HG03108 (cell line): ENCODE measurements around the gene CAMKK2.
"Not testable (repeated sequence)": the region's sequence is repeated elsewhere in the genome, so short reads cannot be mapped to it uniquely, and the experiment has no call there.

Experiments
- ATAC-seq: cut with Tn5 transposase; IDR thresholded peaks from one replicate; pipeline ENCODE4 v1.9.1; 2021; ENCODE audit warnings: moderate library complexity; ENCODE audit not compliant: unreplicated experiment

Gene CAMKK2

DNA sequence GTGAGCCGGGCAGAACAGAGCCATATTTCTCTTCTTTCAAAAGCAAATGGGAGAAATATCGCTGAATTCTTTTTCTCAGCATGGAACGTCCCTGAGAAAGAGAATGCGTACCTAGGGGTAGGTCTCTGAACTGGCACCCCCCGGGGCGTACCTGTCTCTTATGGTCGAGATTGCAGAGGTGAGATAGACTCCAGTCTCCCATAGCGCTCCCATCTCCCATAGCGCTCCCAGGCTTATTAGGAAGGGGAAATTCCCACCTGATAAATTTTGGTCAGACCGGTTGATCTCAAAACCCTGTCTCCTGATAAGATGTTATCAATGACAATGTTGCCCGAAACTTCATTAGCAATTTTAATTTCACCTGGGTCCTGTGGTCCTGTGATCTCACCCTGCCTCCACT lies 16.0 kb downstream of the CAMKK2 start:
- ATAC-seq = not testable (repeated sequence)

GRCh38 chr12:121279507-121279915 lies 17.0 kb downstream of the CAMKK2 start:
- ATAC-seq = no peak

GRCh38 chr12:121279071-121279375 lies 17.5 kb downstream of the CAMKK2 start:
- ATAC-seq = no peak

GRCh38 chr12:121278169-121279070 lies 18.1 kb downstream of the CAMKK2 start:
- no peak for ATAC-seq

- ATAC-seq = no peak
These were observed 19.1 kb downstream of the CAMKK2 start for GRCh38 chr12:121277374-121277759.

GRCh38 chr12:121274036-121274763 lies 22.3 kb downstream of the CAMKK2 start:
- ATAC-seq = no peak

DNA sequence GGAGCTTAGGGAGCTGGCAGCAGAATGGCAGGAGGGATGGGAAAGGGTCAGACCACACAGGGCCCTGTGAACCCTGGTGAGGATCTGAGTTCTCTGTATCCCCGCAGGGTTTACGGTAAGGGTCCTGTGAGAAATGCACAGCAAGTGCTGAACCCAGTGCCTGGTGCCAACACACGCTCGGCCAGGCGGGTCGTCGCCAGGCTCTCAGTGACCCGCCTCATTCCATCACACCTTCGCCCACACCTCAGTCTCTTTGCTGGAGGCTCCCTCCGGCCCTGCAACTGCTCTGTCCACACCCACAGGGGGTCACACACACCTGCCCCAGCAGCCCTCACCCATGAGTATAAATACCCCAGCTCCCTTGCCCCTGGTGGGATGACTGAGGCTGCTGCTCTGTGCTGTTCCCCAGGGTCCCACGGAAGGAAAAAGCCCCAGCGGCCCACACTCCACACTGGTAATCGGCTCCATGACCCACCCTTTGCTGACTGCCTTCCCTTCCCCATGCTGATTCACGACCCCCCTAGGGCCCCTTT lies 23.1 kb downstream of the CAMKK2 start:
- ATAC-seq = no peak

GRCh38 chr12:121267822-121268221 lies 28.7 kb downstream of the CAMKK2 start:
- no peak for ATAC-seq

DNA sequence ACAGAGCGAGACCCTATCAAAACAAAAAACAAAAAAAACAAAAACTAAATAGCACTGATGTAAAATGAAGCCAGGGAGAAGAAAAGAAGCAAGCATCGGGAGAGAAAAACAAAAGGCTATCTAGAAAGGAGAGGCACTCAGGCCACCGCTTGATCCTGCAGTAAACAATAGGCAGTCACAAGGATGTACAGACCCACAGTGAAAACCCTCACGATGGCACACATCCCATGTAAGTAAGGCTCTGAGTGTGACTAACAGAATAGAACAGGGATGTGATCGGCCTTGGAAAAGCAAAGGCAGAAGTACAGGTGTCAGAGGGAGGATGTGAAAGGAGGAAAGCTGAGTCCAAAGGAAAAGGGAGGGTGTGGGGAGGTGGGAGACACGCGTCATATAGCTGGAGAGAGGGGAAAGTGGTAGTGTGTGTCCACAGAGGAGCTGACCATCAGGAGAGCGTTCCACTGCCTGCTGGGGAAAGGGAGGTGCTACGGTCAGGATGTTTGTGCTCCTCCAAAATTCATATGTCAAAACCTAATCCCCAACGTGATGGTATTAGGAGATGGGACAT lies 31.5 kb downstream of the CAMKK2 start:
- no peak for ATAC-seq

DNA sequence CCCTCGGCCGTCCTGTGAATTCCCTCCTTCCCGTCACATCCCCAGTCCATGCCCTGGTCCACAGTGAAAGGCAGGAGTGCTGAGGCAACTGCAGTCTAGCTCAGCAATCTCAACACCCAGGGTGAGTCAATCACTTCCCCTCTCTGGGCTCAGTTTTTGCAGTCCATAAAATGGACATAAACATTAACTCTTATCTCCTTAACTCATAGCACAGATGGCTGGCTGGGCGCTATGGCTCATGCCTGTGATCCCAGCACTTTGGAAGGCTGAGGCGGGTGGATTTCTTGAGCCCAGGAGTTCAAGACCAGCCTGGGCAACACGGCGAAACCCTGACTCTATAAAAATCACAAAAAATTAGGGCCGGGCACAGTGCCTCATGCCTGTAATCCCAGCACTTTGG lies 32.4 kb downstream of the CAMKK2 start:
- no peak for ATAC-seq

- no peak for ATAC-seq
These were observed 33.1 kb downstream of the CAMKK2 start for GRCh38 chr12:121263206-121263935.

GRCh38 chr12:121261398-121261797 lies 35.1 kb downstream of the CAMKK2 start:
- no peak for ATAC-seq

DNA sequence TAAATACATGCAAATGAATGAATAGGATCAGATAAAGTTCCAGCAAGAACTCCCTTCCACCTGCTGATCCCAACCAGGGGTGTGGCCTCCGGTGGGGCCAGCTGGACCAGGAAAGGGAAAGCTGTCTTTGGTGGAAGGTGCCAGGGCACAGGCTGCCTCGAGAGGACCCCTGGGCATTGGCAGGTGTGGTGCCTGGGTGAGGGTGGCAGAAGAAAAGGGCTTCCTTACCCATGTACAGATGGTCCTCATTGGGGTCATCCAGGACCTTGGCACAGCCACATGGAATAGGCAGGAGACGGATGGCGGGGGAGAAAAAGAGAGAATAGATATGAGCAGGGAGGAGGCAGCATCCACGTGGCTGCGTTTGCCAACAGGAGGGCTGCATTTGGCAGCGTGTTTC lies 36.4 kb downstream of the CAMKK2 start:
- ATAC-seq = no peak

DNA sequence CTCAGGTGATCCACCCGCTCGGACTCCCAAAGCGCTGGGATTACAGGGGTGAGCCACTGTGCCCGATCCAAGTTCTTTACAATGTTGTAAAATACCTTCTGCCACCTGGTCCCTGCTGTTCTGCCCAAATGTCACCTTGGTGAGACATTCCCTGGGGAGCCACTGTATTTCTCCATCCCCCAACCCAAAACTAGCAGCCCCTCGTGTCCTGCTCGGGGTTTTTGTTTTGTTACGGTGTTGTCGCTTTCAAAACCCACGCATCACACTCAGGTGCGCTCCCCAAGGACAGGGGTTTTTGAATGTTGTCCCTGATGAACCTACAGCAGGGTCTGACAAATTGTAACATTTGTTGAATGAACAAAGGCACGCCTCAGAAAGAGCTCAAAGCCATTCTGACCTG lies 37.4 kb downstream of the CAMKK2 start:
- ATAC-seq = no peak

DNA sequence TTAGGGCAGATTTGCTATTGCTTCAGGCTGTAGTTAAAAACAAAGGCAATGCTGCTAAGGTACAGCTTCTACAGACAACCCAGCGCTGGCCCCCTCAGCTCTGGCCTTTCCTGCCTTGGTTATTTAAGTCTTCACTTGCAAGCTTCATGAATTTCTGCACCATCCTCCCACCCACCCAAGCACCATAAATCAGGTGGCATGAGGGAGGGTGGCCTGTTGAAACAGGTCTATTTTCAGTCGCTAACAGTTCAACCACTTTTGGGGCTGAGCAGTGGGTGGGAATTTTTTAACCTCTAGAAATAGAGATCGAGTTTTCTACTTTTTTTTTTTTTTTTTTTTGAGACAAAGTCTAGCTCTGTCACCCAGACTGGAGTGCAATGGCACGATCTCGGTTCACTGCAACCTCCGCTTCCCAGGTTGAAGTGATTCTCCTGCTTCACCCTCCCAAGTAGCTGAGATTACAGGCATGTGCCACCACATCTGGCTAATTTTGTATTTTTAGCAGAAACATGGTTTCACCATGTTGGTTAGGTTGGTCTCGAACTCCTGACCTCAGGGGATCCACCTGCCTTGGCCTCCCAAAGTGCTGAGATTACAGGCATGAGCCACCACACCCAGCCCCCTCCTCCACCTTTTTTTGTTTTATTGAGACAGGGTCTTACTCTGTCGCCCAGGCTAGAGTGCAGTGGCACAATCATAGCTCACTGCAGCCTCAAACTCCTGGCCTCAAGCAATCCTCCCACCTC lies 38.6 kb downstream of the CAMKK2 start:
- not testable (repeated sequence) for ATAC-seq

DNA sequence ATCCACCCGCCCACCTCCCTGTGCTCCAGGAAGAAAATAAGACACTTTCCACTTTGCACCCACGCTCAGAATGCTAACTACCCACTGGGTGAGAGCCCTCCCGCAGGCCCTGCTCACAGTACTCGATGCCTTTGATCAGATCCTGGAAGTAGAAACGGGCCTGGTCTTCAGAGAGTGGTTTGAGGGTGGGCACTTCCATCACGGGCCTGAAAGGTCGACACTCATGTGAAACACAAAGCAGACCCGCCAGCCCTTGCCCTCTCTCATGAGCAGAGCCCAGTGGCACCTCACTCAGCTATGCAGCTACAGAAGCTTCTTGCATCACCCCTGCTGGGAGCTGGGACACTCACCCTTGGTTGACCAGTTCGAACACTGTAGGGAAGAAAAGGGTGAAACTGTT lies 41.1 kb downstream of the CAMKK2 start:
- no peak for ATAC-seq

- ATAC-seq = no peak
These were observed 42.7 kb downstream of the CAMKK2 start for GRCh38 chr12:121253638-121254335.

GRCh38 chr12:121252712-121253345 lies 43.7 kb downstream of the CAMKK2 start:
- no peak for ATAC-seq

DNA sequence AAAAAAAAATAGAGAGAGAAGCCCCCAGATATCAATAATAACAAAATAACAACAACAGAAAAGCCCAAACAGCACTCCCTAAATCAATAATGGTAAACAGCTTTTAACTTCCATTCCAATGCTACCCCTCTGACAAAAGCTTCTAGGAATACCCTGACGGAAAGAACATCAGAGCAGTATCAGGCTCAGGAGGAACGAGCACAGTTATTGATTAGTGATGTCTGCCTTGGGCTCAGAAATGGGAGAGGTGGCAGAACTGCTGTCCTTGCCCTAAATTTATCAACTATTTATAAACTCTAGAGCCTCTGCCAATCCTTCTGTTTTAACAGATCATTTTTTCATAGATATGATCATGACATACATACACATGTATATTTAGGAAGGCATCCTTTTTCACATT lies 44.7 kb downstream of the CAMKK2 start:
- no peak for ATAC-seq
